IMR-90 (cell line): ENCODE measurements around the gene CTDSPL.

Experiments used
- BHLHE40 ChIP-seq: fragments of 150-350 bp; IDR thresholded peaks from 2 replicates; pipeline ENCODE4 v1.6.1; 2016; ENCODE audit warnings: mild to moderate bottlenecking, low read depth, low read length
- CEBPB ChIP-seq: IDR thresholded peaks from 2 replicates; pipeline ENCODE4 v1.6.1; 2012; ENCODE audit warnings: low read depth, low read length, improper control_type of control experiment
- CHD1 ChIP-seq: IDR thresholded peaks from 2 replicates; pipeline ENCODE4 v1.6.1; 2012; ENCODE audit warnings: low read depth, low read length, improper control_type of control experiment
- MXI1 ChIP-seq: IDR thresholded peaks from 2 replicates; pipeline ENCODE4 v1.6.1; 2012; ENCODE audit warnings: low read depth, mild to moderate bottlenecking, low read length, moderate library complexity, borderline replicate concordance
- NFE2L2 ChIP-seq: fragments of 150-350 bp; IDR thresholded peaks from 2 replicates; pipeline ENCODE4 v1.6.1; 2016; ENCODE audit warnings: low read depth, mild to moderate bottlenecking, low read length
- POLR2A ChIP-seq: IDR thresholded peaks from 2 replicates; pipeline ENCODE4 v1.6.1; 2012; ENCODE audit warnings: mild to moderate bottlenecking, low read depth, low read length
- RAD21 ChIP-seq: IDR thresholded peaks from 2 replicates; pipeline ENCODE4 v1.6.1; 2012; ENCODE audit warnings: low read length, improper control_type of control experiment
- RCOR1 ChIP-seq: IDR thresholded peaks from 2 replicates; pipeline ENCODE4 v1.6.1; 2012; ENCODE audit warnings: mild to moderate bottlenecking, low read length, improper control_type of control experiment; ENCODE audit not compliant: insufficient replicate concordance
- SMC3 ChIP-seq: fragments of 150-350 bp; IDR thresholded peaks from 2 replicates; pipeline ENCODE4 v1.6.1; 2016; ENCODE audit warnings: low read depth, mild to moderate bottlenecking, antibody characterized with exemption, low read length, moderate library complexity
- TF ChIP-seq, protein P1 (sequence below): conservative IDR thresholded peaks from 2 replicates; pipeline ENCODE4 v1.5.1; 2012; ENCODE audit warnings: mild to moderate bottlenecking, low read depth, low read length, improper control_type of control experiment
- TF ChIP-seq, protein P2 (sequence below): fragments of 150-350 bp; IDR thresholded peaks from 2 replicates; pipeline ENCODE4 v1.6.1; 2017; ENCODE audit warnings: mild to moderate bottlenecking, antibody characterized with exemption, low read length, low read depth

DNA sequence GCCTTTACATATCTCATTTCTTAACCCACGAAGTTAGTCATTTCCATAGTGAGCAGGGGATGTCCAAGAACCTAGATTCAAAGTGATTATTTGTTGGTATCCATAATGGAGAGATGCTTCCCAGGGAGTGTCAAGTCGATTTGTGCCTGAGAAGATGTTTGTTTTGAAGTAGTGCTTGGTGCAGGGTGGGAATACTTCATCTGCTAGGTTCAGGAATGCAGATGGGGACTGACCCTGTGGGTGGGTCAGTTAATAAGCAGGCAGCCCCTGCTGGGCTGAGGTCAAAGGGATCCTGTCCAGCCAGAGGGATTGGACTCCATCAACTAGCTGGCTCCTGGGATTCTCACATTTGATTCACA, 84.8 kb downstream of the CTDSPL start:
- TF ChIP-seq, protein P1, sequence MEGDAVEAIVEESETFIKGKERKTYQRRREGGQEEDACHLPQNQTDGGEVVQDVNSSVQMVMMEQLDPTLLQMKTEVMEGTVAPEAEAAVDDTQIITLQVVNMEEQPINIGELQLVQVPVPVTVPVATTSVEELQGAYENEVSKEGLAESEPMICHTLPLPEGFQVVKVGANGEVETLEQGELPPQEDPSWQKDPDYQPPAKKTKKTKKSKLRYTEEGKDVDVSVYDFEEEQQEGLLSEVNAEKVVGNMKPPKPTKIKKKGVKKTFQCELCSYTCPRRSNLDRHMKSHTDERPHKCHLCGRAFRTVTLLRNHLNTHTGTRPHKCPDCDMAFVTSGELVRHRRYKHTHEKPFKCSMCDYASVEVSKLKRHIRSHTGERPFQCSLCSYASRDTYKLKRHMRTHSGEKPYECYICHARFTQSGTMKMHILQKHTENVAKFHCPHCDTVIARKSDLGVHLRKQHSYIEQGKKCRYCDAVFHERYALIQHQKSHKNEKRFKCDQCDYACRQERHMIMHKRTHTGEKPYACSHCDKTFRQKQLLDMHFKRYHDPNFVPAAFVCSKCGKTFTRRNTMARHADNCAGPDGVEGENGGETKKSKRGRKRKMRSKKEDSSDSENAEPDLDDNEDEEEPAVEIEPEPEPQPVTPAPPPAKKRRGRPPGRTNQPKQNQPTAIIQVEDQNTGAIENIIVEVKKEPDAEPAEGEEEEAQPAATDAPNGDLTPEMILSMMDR = no peak
- TF ChIP-seq POLR2A (no peak), SMC3 (no peak), NFE2L2 (no peak), RAD21 (no peak), CEBPB (no peak), MXI1 (no peak), BHLHE40 (no peak), RCOR1 (no peak), CHD1 (no peak)
- TF ChIP-seq, protein P2, sequence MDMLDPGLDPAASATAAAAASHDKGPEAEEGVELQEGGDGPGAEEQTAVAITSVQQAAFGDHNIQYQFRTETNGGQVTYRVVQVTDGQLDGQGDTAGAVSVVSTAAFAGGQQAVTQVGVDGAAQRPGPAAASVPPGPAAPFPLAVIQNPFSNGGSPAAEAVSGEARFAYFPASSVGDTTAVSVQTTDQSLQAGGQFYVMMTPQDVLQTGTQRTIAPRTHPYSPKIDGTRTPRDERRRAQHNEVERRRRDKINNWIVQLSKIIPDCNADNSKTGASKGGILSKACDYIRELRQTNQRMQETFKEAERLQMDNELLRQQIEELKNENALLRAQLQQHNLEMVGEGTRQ = no peak
